Activated CD4-positive, alpha-beta T cell treated with anti-CD3 and anti-CD28 coated beads, Interleukin-2, amount 10 ng/mL, durations not matched to agents 24 days and 14 days (primary cell): ENCODE measurements around the gene SIMC1. TPM values are rescaled to one million over a fixed set of nuclear protein-coding genes. Genes with fewer than 3 reads are reported as not detected.
"Not testable (repeated sequence)": the region's sequence is repeated elsewhere in the genome, so short reads cannot be mapped to it uniquely, and the experiment has no call there.

Source experiments
- DNase-seq: peaks from one replicate; pipeline ENCODE4 v3.0.0; 2022
- H3K27ac Mint-ChIP-seq: one replicate; pipeline ENCODE4 v1.8.0; 2022; ENCODE audit warnings: mild to moderate bottlenecking, mixed read lengths
- H3K27me3 Mint-ChIP-seq: one replicate; pipeline ENCODE4 v1.8.0; 2022; ENCODE audit warnings: mixed read lengths
- H3K36me3 Mint-ChIP-seq: one replicate; pipeline ENCODE4 v1.8.0; 2022; ENCODE audit warnings: low read depth, mild to moderate bottlenecking, mixed read lengths
- H3K4me1 Mint-ChIP-seq: one replicate; pipeline ENCODE4 v1.8.0; 2021; ENCODE audit warnings: mixed read lengths
- H3K4me3 Mint-ChIP-seq: one replicate; pipeline ENCODE4 v1.8.0; 2022; ENCODE audit warnings: mild to moderate bottlenecking, moderate library complexity, mixed read lengths
- H3K9me3 Mint-ChIP-seq: one replicate; pipeline ENCODE4 v1.8.0; 2021; ENCODE audit warnings: mixed read lengths
- intact Hi-C: fragments of 100-400 bp; cut with micrococcal nuclease; formaldehyde crosslinking; loops from one replicate; pipeline ENCODE4 v1.15.1; 2023
- total RNA-seq: library from RNA; stranded (reverse); gene quantifications from 2 replicates; pipeline ENCODE4 v1.2.3, GENCODE V29; 2022

The SIMC1 gene
- total RNA-seq, 1 donor from 2014 or later: 37.0 TPM

DNA sequence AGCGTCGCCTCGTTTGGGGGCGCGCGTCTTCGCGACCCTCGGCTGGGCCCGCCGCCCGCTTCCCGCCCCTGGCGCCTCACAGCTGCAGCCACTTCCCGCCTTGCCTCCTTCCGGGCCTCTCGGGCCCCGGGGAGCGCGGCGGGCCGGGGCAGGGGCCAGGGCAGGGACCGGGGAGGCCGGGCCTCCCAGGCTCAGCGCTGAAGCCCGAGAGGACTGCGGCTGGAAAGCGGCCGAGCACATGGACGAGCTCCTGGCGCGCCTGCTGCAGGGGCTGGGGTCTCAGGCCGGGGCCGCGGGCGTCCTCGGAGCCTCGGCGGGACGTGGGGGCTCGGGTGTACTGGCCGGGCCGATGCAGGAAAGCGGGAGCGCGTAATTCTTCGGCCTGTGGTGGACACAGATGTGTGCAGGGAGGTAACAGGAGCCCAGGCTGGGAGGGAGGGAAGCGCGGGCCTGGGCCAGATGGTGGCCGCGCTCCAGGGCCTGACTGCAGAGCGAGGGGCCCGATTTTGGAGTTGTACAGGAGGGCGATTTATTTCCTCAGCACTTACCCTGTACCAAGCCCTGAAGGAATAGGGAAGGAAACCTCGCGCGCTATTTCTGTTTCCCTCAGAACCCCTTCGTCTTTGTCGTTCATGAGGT, 540 bp downstream of the SIMC1 start:
- H3K27me3 Mint-ChIP-seq, H3K9me3 Mint-ChIP-seq, DNase-seq, H3K4me3 Mint-ChIP-seq, H3K27ac Mint-ChIP-seq, intact Hi-C loops, H3K4me1 Mint-ChIP-seq, H3K36me3 Mint-ChIP-seq: not testable (repeated sequence)

DNA sequence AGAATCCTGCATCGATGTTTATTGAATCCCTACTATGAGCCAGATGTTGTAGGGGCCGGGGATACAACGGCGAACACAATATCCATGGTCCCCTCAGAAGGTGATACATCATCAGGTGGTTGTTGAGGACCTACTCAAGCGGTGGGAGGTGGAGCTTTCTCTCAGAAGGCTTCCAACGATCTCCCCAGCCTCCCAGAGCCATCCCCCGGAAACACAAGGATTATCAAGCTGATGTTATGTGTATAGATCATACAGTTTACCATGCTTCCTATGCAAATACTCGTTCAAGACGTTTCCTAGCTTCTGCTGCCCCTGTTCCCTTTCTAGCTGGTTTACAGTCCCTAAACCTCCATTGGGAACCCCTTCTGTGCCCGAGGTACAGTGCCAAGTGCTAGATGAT, 1.1 kb downstream of the SIMC1 start:
- intact Hi-C loops, H3K27me3 Mint-ChIP-seq, H3K4me3 Mint-ChIP-seq: not testable (repeated sequence)

DNA sequence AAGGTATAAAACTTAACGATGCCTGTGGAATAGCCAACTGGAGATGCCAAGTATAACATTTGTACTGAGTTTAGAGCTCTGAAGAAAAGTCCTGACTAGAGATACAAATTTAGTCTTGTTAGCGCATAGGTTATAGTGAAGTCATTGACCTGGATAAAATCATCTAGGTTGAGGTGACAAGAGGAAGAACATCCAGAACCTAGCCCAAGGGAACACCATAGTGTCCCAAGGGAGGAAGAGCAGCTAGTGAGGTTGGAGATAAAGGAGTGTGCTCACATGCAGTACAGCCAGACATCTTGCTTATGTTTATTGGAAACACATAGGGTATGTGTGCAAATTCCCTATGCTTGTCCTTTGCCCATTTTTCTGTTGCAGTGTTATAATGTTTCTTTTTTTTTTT, 6.1 kb downstream of the SIMC1 start:
- DNase-seq, H3K4me3 Mint-ChIP-seq, H3K4me1 Mint-ChIP-seq, H3K27ac Mint-ChIP-seq, H3K9me3 Mint-ChIP-seq, intact Hi-C loops, H3K27me3 Mint-ChIP-seq, H3K36me3 Mint-ChIP-seq: not testable (repeated sequence)

More for the DNA sequence above, 1.1 kb downstream of the SIMC1 start:
- not testable (repeated sequence) for H3K9me3 Mint-ChIP-seq, H3K36me3 Mint-ChIP-seq, H3K27ac Mint-ChIP-seq, DNase-seq
- H3K4me1 Mint-ChIP-seq: peaks cover 10% of the 10 kb centered on the region

DNA sequence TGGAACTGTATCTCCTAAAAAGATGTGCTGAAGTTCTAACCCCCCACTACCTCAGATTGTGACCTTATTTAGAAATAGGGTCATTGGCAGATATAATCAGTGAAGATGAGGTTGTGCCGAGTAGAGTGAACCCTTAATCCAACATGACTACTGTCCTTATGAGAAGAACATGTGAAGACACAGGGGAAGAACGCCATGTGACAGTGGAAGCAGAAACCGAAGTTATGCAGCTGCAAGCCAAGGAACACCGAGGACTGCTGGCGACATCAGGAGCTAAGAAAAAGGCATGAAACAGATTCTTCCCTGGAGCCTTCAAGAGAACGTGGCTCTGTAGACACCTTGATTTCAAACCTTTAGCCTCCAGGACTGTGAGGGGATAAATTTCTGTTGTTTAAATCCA, 6.8 kb downstream of the SIMC1 start:
- H3K4me1 Mint-ChIP-seq, H3K4me3 Mint-ChIP-seq, intact Hi-C loops, DNase-seq, H3K36me3 Mint-ChIP-seq, H3K27ac Mint-ChIP-seq, H3K9me3 Mint-ChIP-seq, H3K27me3 Mint-ChIP-seq: not testable (repeated sequence)

DNA sequence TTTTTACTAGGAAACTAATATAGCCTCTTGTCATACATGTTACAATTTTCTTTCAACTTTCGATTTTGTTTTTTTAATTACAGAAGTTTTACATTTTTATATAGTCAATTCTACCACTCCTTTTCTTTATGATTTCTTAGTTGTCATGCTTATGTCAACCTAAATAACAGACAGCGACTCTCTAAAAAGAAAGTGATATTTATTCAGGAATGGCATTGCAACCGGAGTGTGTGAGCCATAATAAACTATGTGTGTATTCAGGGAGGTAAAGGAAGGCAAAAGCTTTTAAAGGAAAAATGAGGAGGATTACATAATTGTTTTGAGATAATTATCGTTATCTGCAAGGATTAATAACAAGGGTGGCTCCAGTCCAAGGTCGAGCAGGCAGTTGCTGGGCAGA, 7.3 kb downstream of the SIMC1 start:
- H3K27me3 Mint-ChIP-seq, DNase-seq, intact Hi-C loops, H3K4me1 Mint-ChIP-seq, H3K9me3 Mint-ChIP-seq, H3K4me3 Mint-ChIP-seq, H3K36me3 Mint-ChIP-seq, H3K27ac Mint-ChIP-seq: not testable (repeated sequence)

DNA sequence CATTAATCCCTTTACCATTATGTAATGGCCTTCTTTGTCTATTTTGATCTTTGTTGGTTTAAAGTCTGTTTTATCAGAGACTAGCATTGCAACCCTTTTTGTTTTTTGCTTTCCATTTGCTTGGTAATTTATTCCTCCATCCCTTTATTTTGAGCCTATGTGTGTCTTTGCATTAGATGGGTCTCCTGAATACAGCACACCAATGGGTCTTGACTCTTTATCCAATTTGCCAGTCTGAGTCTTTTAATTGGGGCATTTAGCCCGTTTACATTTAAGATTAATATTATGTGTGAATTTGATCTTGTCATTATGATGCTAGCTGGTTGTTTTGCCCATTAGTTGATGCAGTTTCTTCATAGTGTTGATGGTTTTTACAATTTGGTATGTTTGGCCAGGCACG, 12.5 kb downstream of the SIMC1 start:
- H3K4me1 Mint-ChIP-seq, H3K27ac Mint-ChIP-seq, H3K9me3 Mint-ChIP-seq, H3K4me3 Mint-ChIP-seq, H3K27me3 Mint-ChIP-seq, intact Hi-C loops, DNase-seq: not testable (repeated sequence)
- H3K36me3 Mint-ChIP-seq: peaks cover 13% of the 10 kb centered on the region

DNA sequence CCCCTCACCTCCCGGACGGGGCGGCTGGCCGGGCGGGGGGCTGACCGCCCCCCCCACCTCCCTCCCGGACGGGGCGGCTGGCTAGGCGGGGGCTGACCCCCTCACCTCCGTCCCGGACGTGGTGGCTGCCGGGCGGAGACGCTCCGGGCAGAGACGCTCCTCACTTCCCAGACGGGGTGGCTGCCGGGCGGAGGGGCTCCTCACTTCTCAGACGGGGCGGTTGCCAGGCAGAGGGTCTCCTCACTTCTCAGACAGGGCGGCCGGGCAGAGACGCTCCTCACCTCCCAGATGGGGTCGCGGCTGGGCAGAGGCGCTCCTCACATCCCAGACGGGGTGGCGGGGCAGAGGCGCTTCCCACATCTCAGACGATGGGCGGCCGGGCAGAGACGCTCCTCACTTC, 13.9 kb downstream of the SIMC1 start:
- H3K4me3 Mint-ChIP-seq, H3K4me1 Mint-ChIP-seq, H3K27ac Mint-ChIP-seq, H3K27me3 Mint-ChIP-seq, intact Hi-C loops, H3K9me3 Mint-ChIP-seq: not testable (repeated sequence)
- H3K36me3 Mint-ChIP-seq: peaks cover 12% of the 10 kb centered on the region
- DNase-seq: peak; percentile 8

DNA sequence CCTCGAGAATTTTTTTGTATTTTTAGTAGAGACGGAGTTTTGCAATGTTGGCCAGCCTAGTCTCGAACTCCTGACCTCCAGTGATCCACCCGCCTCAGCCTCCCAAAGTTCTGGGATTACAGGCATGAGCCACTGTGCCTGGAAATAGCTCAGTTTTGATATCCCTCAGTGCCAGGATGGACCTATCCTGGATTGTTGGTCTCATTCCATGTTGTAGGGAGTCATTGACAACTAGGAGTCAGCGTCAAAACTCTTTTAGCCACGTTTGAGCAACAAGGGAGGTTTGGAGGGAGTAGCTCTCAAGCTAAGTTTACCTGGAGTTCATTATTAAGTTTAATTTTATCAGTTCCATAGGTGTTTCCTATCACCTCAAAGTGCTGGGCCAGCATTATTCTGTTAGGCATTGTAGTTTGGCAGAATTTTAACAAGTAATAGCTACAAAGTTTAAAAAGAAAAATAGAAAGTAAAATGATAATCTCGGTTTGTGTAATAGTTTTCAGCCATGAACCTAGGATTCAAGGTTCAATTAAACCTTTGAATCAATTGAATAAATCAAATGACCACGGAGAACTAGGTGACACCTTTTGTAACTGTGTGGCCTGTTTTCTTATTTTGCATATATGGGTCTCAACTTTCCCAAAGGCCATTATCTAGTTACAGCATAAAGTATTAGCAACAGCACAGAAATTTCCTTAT, 15.3 kb downstream of the SIMC1 start:
- H3K27me3 Mint-ChIP-seq, H3K4me3 Mint-ChIP-seq, intact Hi-C loops, H3K27ac Mint-ChIP-seq, H3K9me3 Mint-ChIP-seq, H3K4me1 Mint-ChIP-seq: not testable (repeated sequence)
- peak; percentile 32 for DNase-seq
- peaks cover 14% of the 10 kb centered on the region for H3K36me3 Mint-ChIP-seq

DNA sequence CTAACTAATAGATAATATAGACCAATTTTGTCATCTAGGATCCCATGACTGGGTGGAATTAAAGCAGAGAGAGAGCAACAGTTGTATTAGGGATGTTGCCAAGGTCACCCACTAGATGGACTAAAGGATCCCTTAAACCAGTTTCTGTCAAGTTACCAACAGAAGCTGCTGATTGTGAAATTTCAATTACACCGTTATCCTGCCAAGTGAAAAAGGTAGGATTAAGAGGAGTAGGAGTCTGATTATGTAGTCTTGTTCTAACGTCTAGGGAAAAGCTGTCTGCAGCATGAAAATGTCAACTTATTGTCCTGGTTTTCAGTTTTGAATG, 15.8 kb downstream of the SIMC1 start:
- H3K36me3 Mint-ChIP-seq: peaks cover 12% of the 10 kb centered on the region
- intact Hi-C loops, H3K4me1 Mint-ChIP-seq, H3K27ac Mint-ChIP-seq, H3K4me3 Mint-ChIP-seq, H3K9me3 Mint-ChIP-seq, DNase-seq, H3K27me3 Mint-ChIP-seq: not testable (repeated sequence)

DNA sequence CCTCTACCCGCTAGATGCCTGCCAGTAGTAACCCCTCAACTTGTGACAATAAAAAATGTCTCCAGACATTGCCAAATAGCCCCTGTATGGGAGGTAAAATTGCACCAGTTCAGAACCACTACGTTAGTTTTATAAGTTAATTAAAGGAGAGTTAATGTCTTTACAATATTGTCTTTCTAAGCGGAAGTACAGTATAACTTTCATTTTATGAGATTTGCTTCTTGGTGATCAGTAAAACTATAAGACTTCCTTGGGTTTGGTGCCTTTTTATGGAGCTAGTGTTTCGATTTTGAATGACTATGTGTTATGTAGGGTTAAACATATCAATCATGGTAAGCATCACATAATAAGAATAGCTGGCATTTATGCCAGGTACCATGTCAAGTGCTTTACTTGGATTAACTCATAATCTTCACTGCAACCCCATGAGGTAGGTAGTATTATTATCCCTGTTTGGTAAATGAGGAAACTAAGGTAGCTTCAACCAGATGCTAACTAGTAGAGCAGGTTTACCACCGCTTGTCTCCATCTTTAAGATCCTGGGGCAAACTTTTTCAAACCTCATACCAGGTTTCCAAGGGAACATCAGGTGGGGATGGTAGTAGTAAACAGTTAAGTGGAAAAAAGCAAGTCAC, 19.8 kb downstream of the SIMC1 start:
- not testable (repeated sequence) for H3K9me3 Mint-ChIP-seq
- H3K36me3 Mint-ChIP-seq: peaks cover 17% of the 10 kb centered on the region

DNA sequence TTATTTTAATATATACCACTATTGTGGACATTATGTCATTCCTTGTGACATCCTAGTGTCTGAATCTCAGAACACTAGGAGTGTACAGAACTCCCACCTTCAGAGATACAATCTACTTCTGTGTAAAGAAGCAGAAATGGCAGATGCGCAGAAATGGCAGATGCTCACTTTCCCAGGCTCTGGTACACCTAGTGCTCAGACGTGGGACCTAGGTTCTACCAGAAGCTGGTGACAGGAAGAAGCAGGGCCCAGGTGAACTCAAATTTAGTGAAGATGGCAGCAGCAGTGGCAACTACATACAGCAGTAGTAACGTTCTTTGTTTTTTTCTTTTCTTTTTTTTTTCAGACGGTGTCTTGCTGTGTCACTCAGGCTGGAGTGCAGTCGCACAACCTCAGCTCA, 22.5 kb downstream of the SIMC1 start:
- intact Hi-C loops, H3K27ac Mint-ChIP-seq, DNase-seq, H3K4me1 Mint-ChIP-seq, H3K4me3 Mint-ChIP-seq, H3K27me3 Mint-ChIP-seq, H3K9me3 Mint-ChIP-seq: not testable (repeated sequence)
- H3K36me3 Mint-ChIP-seq: peaks cover 34% of the 10 kb centered on the region

More for the DNA sequence above, 19.8 kb downstream of the SIMC1 start:
- H3K4me3 Mint-ChIP-seq, H3K27ac Mint-ChIP-seq, intact Hi-C loops, H3K4me1 Mint-ChIP-seq, H3K27me3 Mint-ChIP-seq: not testable (repeated sequence)
- peak; percentile 6 for DNase-seq

DNA sequence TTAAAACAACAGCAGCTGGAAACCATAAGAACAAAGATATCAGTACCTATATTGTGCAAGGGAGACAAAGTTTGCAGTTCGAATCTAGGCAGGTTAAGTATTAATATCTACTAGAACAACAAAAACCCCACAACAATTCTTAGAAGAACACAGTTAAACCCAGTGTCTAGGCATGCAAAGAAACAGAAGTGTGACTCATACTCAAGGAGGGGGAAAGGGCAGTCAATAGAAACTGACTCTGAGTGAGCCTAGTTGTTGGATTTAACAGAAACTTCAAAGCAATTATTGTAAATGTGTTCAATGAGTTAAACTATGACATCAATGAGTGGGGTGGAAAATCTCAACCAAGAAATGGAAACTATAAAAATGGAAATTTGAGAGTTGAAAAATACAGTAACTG, 28.2 kb downstream of the SIMC1 start:
- peaks cover 33% of the 10 kb centered on the region for H3K36me3 Mint-ChIP-seq
- intact Hi-C loops, H3K4me1 Mint-ChIP-seq, DNase-seq, H3K9me3 Mint-ChIP-seq, H3K27me3 Mint-ChIP-seq, H3K4me3 Mint-ChIP-seq: not testable (repeated sequence)
- peak overlapping the region; percentile 71 for H3K27ac Mint-ChIP-seq

DNA sequence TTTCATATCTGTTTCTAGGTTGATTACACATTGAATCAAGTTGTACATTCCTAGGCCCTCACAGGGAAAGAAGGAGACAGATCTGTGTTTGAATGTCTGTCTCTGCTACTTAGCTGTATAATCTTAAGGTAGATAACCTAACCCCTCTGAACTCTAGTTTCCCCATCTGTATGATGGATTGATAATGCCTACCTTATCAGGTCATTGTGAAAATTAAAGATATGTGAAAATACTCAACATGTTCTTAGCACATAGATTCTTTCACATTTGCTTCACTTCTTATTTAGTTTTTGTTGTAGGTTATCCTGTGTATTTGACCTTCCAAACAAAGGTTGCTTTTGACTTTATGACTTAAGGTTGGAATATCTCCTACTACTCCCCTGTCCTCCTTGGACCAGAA, 50.8 kb downstream of the SIMC1 start:
- peaks cover 17% of the 10 kb centered on the region for H3K36me3 Mint-ChIP-seq
- H3K27ac Mint-ChIP-seq, intact Hi-C loops, H3K4me1 Mint-ChIP-seq, H3K4me3 Mint-ChIP-seq, DNase-seq, H3K27me3 Mint-ChIP-seq: not testable (repeated sequence)
- H3K9me3 Mint-ChIP-seq: peaks cover 10% of the 10 kb centered on the region

DNA sequence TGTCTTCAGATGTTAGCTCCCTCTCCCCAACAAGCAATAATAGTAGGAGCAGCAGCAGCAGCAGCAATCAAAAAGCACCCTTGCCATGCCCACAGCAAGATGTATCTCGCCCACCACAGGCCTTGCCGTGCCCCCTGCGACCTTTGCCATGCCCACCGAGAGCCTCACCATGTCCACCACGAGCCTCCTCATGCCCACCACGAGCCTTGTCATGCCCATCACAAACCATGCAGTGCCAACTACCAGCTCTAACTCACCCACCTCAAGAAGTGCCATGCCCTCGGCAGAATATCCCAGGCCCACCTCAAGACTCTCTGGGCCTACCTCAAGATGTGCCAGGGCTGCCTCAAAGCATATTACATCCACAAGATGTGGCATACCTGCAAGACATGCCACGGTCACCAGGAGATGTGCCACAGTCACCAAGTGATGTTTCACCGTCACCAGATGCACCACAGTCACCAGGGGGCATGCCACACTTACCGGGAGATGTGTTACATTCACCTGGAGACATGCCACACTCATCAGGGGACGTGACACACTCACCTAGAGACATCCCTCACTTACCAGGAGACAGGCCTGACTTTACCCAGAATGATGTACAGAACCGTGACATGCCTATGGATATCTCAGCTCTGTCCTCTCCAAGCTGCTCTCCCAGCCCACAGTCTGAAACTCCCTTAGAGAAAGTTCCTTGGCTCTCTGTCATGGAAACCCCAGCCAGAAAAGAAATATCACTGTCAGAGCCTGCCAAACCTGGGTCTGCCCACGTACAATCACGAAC, 52.0 kb downstream of the SIMC1 start:
- intact Hi-C loops, H3K4me3 Mint-ChIP-seq, H3K27ac Mint-ChIP-seq, H3K4me1 Mint-ChIP-seq, H3K27me3 Mint-ChIP-seq, H3K9me3 Mint-ChIP-seq, DNase-seq: not testable (repeated sequence)
- peaks cover 12% of the 10 kb centered on the region for H3K36me3 Mint-ChIP-seq
